Measurements from ENCODE around the gene HNRNPC.

Gene HNRNPC

DNA sequence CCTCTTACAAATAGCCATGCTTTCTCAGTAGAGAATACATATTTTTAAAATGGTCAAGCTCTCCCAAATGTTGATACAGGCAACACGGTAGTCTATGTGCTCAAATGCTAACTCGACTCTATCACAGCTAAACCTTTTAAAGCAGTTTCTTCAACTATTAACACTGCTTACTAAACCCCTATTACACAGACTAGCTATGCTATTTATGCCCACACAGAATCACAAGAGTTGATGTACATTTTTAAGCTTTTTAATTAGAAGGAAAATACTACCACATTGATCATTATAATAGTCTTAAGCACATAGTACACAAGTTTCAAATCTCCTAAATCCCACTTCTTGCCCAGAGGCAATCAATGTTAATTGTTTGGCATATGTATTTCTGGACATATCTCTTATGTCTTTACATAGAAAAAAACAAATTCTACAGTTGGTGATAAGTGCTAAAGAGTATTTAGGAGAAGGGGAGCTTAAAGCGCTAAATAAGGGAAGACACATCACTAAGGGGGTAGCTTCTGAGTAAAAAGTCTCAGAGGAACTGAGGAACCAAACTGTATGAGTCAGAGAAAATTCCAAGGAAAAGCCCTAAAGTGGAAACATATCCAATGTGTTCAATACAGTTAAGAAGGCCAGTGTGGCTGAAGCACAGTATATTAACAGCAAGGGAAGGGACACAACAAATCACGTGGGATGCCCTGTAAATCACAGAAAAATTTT, 13.7 kb downstream of the HNRNPC start:
- DNase-seq (ENCODE audit: low read depth): no peak
- in situ Hi-C loops (cut with HindIII; ENCODE audit: low sequenced_read_pairs): no loop called here
- TF ChIP-seq, protein P1, sequence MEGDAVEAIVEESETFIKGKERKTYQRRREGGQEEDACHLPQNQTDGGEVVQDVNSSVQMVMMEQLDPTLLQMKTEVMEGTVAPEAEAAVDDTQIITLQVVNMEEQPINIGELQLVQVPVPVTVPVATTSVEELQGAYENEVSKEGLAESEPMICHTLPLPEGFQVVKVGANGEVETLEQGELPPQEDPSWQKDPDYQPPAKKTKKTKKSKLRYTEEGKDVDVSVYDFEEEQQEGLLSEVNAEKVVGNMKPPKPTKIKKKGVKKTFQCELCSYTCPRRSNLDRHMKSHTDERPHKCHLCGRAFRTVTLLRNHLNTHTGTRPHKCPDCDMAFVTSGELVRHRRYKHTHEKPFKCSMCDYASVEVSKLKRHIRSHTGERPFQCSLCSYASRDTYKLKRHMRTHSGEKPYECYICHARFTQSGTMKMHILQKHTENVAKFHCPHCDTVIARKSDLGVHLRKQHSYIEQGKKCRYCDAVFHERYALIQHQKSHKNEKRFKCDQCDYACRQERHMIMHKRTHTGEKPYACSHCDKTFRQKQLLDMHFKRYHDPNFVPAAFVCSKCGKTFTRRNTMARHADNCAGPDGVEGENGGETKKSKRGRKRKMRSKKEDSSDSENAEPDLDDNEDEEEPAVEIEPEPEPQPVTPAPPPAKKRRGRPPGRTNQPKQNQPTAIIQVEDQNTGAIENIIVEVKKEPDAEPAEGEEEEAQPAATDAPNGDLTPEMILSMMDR (IDR thresholded peaks at IDR 0.05; ENCODE audit: low read depth, low read length, missing control alignments): no peak
- H3K4me3 ChIP-seq (ENCODE audit: low read depth, low read length): no peak overlapping the region

DNA sequence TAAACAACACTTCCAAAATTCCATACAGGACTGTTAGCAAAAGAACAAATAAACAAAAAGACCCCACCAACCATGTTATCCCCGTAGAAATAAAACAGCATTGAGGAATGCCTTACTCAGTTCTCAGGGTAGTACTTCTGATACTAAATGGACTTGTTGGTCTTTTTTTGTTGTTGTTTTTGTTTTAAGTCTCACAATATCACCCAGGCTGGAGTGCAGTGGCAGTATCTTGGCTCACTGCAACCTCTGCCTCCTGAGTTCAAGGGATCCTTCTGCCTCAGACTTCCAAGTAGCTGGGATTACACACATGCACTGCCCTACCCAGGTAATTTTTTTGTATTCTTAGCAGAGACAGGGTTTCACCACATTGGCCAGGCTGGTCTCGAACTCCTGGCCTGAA, 17.1 kb downstream of the HNRNPC start:
- in situ Hi-C loops (cut with HindIII; ENCODE audit: low sequenced_read_pairs): no loop called here

GRCh38 chr14:21251215-21251614, 18.0 kb downstream of the HNRNPC start:
- TF ChIP-seq, protein P1 (IDR thresholded peaks at IDR 0.05; ENCODE audit: low read depth, low read length, missing control alignments): no peak
- H3K4me3 ChIP-seq (ENCODE audit: low read depth, low read length): no peak overlapping the region
- DNase-seq (ENCODE audit: low read depth): no peak
- in situ Hi-C loops (cut with HindIII; ENCODE audit: low sequenced_read_pairs): no loop called here

More for the DNA sequence above, 17.1 kb downstream of the HNRNPC start:
- no peak for DNase-seq (ENCODE audit: low read depth)
- no peak overlapping the region for H3K4me3 ChIP-seq (ENCODE audit: low read depth, low read length)
- TF ChIP-seq, protein P1 (IDR thresholded peaks at IDR 0.05; ENCODE audit: low read depth, low read length, missing control alignments): no peak

DNA sequence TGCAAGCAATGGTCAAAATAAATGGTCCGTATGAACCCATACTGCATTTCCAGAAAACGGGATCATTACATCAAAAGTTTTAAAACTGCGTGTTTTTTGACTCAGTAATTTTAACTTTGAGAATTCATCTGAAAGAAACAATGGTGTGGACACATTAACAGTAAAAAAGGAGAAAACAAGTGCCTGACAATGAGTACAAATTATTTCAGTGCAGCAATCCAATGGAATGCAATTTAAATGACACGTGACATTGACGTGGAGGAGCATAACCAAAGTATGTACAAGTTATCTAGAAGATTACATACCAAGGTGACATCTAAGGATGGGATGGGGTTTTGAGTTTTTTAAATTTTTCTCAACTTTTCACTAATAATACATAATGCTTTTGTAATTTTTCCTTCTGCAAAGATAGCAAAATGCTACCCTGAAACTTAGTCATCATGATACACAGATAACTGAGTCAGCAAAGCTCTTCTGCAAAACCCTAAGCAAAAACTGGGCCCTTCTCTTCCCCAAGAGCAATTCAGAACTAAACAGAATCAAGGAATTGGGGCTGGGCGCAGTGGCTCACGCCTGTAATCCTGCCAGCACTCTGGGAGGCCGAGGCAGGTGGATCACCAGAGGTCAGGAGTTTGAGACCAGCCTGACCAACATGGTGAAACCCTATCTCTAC, 20.4 kb downstream of the HNRNPC start:
- H3K4me3 ChIP-seq (ENCODE audit: low read depth, low read length): no peak overlapping the region
- TF ChIP-seq, protein P1 (IDR thresholded peaks at IDR 0.05; ENCODE audit: low read depth, low read length, missing control alignments): no peak
- no peak for DNase-seq (ENCODE audit: low read depth)
- in situ Hi-C loops (cut with HindIII; ENCODE audit: low sequenced_read_pairs): no loop called here

DNA sequence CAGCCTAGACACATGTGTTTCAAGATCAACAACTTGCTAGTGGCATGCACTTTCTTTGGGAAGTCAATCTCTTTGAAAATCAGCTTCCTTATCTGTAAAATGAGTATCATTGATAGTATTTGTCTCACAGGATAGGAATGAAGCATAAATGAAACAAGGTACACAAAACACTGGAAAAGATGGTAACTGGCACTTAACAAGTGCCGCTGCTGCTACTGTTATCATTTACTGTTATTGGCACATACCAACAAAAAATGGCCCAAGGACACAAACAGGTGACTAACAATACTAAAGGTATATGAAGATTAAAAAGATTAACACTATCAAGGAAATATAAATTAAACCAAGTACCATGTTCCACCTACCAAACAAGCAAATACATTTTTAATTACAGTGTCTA, 20.9 kb downstream of the HNRNPC start:
- in situ Hi-C loops (cut with HindIII; ENCODE audit: low sequenced_read_pairs): no loop called here
- TF ChIP-seq, protein P1 (IDR thresholded peaks at IDR 0.05; ENCODE audit: low read depth, low read length, missing control alignments): no peak

DNA sequence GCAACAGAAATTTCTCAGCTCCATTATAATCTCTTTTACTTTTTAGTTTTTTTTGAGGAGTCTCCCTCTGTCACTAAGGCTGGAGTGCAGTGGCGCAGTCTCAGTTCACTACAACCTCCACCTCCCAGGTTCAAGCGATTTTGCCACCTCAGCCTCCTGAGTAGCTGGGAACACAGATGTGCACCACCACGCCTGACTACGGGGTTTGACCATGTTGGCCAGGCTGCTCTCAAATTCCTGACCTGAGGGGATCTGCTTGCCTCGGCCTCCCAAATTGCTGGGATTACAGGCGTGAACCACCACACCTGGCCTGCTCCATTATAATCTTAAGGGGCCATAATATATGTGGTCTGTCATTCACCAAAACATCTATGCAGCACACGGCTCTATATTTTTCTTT, 23.4 kb downstream of the HNRNPC start:
- in situ Hi-C loops (cut with HindIII; ENCODE audit: low sequenced_read_pairs): no loop called here
- TF ChIP-seq, protein P1 (IDR thresholded peaks at IDR 0.05; ENCODE audit: low read depth, low read length, missing control alignments): no peak

More for the DNA sequence above, 20.9 kb downstream of the HNRNPC start:
- no peak for DNase-seq (ENCODE audit: low read depth)
- no peak overlapping the region for H3K4me3 ChIP-seq (ENCODE audit: low read depth, low read length)

More for the DNA sequence above, 23.4 kb downstream of the HNRNPC start:
- no peak for DNase-seq (ENCODE audit: low read depth)
- H3K4me3 ChIP-seq (ENCODE audit: low read depth, low read length): no peak overlapping the region

Data from astrocyte of the cerebellum (primary cell).